ENCODE data around the gene TNS1. TPM values are rescaled to one million over a fixed set of nuclear protein-coding genes. Genes with fewer than 3 reads are reported as not detected.

The TNS1 gene
- total RNA-seq, 1 experiment from 2014 or later, result 3.4 TPM

DNA sequence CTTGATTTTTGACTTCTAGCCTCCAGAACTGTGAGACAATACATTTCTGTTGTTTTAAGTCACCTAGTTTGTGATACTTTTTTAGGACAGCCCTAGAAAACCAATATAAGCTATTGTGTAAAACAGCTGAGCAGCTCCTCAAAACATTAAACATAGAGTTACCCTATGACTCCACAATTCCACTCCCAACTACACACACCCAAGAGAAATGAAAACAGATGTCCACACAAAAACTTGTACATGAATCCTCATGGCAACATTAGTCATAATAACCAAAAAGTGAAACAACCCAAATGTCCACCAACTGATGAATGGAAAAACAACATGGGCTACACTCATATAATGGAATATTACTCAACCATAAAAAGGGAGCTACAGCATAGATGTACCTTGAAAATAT, 32.6 kb downstream of the TNS1 start:
- H2BK12ac ChIP-seq (ENCODE audit: insufficient read length, low read depth, low read length), result no peak overlapping the region
- no peak overlapping the region for H2AK5ac ChIP-seq (ENCODE audit: insufficient read length, low read length)
- DNase-seq, result no peak
- H4K20me1 ChIP-seq (ENCODE audit: control insufficient read depth, insufficient read depth, insufficient read length), result no peaks in the 10 kb centered on the region
- no peak overlapping the region for H4K5ac ChIP-seq (ENCODE audit: insufficient read length, low read depth, low read length)
- H3K23ac ChIP-seq (ENCODE audit: insufficient read length, low read depth, low read length), result no peak overlapping the region
- no peak overlapping the region for H3K56ac ChIP-seq (ENCODE audit: insufficient read length, low read depth, low read length)
- H3K23me2 ChIP-seq (ENCODE audit: insufficient read length, low read depth, low read length, poor library complexity, severe bottlenecking), result no peaks in the 10 kb centered on the region
- no peaks in the 10 kb centered on the region for H3K79me1 ChIP-seq (ENCODE audit: insufficient read depth, low read depth, low read length, poor library complexity, severe bottlenecking)
- H2BK5ac ChIP-seq (ENCODE audit: insufficient read length, low read length), result no peak overlapping the region
- no peak overlapping the region for H4K91ac ChIP-seq (ENCODE audit: insufficient read length, low read depth, low read length)
- no peak overlapping the region for H2BK20ac ChIP-seq (ENCODE audit: low read depth, low read length, poor library complexity, severe bottlenecking)
- no peaks in the 10 kb centered on the region; the same call in 1 of the 2 replicates for H3K4me1 ChIP-seq (ENCODE audit: insufficient read depth, low read length)
- no peak overlapping the region for H3K14ac ChIP-seq (ENCODE audit: insufficient read depth, low read length)
- H2BK120ac ChIP-seq (ENCODE audit: low read depth, low read length, poor library complexity, severe bottlenecking), result no peak overlapping the region
- H3K27me3 ChIP-seq (ENCODE audit: insufficient read depth, low read length), result no peaks in the 10 kb centered on the region
- H3K79me2 ChIP-seq (ENCODE audit: insufficient read depth, low read length), result no peaks in the 10 kb centered on the region
- no peak overlapping the region for H3K4ac ChIP-seq (ENCODE audit: low read depth, low read length)
- H3K4me2 ChIP-seq (ENCODE audit: insufficient read depth, insufficient read length, low read length), result no peak overlapping the region
- no peak overlapping the region for H3K4me3 Mint-ChIP-seq
- no peak overlapping the region for H2BK15ac ChIP-seq (ENCODE audit: low read depth, low read length)
- H2AFZ ChIP-seq (ENCODE audit: low read length), result no peak overlapping the region
- H3K27ac Mint-ChIP-seq, result no peak overlapping the region
- no peak overlapping the region for H3K9ac ChIP-seq (ENCODE audit: extremely low read depth, insufficient read length, low read length)
- H3T11ph ChIP-seq (ENCODE audit: low read length), result no peak overlapping the region
- H3K36me3 Mint-ChIP-seq (ENCODE audit: insufficient read depth in 1 of 3, low read depth in 3 of 3), result no peaks in the 10 kb centered on the region
- no peak overlapping the region for H3K18ac ChIP-seq (ENCODE audit: insufficient read length, low read depth, low read length)
- H3K27ac ChIP-seq (ENCODE audit: insufficient read length, low read depth, low read length), result no peak overlapping the region
- no peaks in the 10 kb centered on the region for H3K9me3 ChIP-seq (ENCODE audit: control insufficient read depth, low read depth, low read length)
- H3K27me3 Mint-ChIP-seq (ENCODE audit: low read depth), result peaks cover 10% of the 10 kb centered on the region; the same call in 1 of the 2 replicates
- no peak overlapping the region for H4K8ac ChIP-seq (replicated peaks; ENCODE audit: insufficient read length, low read depth, low read length)
- TF ChIP-seq, protein P1, sequence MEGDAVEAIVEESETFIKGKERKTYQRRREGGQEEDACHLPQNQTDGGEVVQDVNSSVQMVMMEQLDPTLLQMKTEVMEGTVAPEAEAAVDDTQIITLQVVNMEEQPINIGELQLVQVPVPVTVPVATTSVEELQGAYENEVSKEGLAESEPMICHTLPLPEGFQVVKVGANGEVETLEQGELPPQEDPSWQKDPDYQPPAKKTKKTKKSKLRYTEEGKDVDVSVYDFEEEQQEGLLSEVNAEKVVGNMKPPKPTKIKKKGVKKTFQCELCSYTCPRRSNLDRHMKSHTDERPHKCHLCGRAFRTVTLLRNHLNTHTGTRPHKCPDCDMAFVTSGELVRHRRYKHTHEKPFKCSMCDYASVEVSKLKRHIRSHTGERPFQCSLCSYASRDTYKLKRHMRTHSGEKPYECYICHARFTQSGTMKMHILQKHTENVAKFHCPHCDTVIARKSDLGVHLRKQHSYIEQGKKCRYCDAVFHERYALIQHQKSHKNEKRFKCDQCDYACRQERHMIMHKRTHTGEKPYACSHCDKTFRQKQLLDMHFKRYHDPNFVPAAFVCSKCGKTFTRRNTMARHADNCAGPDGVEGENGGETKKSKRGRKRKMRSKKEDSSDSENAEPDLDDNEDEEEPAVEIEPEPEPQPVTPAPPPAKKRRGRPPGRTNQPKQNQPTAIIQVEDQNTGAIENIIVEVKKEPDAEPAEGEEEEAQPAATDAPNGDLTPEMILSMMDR (conservative IDR thresholded peaks at IDR 0.05), result no peak
- peaks cover 14 to 26% of the 10 kb centered on the region in 2 experiments for H3K4me1 Mint-ChIP-seq
- no peaks in the 10 kb centered on the region; a peak in 1 of 5 replicates for H3K9me3 Mint-ChIP-seq
